GM18861 (cell line): Measurements from ENCODE around the gene SNAPC4.

Source experiments
- ATAC-seq: cut with Tn5 transposase; IDR thresholded peaks from one replicate; pipeline ENCODE4 v1.9.1; 2021; ENCODE audit not compliant: unreplicated experiment

SNAPC4 gene

DNA sequence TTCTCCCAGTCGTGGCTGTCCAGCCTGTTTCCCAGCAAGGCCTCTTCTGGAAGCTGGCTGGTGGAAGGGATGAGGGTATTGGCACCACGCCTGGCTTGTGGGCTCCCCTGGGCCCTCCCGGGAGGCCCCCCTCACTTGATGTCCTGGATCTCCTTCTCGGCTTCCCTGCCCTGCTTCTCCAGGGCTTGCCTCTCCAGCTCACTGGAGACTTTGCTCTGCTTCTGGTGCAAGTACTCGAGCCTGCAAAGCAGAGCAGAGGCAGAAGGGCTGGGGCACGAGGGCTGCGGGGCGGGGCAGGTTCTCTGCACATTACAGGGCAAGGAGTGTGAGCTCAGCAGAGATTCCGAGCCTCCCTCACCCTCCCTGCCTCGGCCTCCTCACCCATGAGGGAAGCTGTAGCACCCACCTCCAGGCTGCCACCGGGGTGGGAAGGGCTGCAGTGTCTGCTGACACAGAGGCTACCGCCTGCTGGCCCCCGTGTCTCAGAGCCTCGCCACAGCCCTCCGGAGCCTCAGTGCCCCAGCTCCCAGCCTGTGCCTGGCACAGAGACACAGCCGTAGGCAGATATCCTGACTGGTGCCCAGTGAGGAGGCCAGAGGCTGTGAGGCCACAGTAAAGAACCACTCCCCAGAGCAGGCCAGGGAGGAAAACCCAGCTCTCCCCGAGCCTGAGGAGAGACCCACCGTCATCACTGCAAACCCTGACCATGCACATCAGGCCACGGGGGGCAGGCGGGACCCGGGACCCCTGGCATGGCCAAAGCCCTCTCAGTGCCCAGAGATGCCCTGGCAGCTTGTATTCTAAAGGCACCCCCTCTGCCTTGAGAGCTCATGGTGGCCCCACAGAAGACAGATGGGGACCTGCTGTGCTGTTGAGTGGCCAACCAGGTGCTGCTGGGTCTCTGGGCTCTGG lies 7.2 kb downstream of the SNAPC4 start:
- no peak for ATAC-seq

- ATAC-seq = no peak
These were observed 8.0 kb downstream of the SNAPC4 start for GRCh38 chr9:136391737-136392537.

DNA sequence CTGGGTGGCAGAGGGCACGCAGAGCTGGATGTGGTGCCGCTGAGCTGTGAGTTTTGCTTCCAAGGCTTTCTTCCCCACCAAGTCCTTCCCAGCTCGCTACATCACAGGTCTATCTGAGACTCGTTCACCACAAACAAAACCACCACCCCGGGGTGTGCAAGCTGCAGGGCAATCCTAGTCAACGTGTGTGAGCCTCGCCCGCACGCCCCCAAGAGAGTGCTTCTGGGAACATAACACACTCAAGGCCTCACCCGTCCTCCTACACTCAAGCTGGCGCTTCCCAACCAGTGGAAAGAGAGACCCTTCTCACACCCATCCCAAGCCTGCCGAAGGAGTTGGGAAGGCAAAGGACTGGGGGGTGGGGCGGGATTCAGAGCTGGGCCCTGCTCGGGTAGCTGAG lies 10.6 kb downstream of the SNAPC4 start:
- no peak for ATAC-seq

DNA sequence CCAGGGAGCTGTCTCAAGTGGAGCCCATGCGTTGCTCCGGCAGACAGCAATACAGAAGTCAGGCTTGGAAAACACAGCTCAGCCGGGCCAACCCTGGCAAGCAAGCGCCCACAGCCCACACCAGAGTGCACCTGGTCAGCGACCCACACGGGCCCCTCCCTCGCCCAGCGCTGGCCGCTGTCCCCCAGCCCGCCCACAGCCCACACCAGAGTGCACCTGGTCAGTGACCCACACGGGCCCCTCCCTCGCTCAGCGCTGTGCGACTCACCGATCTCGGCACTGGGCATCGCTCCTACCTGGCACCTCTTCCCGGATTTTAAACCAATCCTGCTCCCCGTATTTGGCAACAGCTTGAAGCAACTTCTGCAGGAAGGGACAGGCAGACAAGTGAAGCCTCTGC lies 12.8 kb downstream of the SNAPC4 start:
- no peak for ATAC-seq

DNA sequence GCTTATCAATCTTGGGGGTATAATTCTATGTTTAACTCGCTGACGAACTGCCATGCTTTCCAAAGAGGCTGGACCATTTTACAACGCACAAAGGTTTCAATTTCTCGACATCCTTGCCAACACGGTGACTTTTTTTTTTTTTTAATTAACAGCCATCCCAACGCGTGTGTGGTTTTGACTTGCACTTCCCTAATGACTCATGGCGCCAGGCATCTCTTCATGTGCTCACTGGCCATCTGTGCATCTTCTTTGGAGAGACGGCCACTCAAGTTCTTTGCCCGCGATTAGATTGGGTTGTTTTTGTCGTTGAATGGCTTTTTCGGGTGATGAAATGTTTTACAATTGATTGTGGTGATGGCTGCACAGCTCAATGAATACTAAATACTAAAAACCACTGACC lies 14.0 kb downstream of the SNAPC4 start:
- no peak for ATAC-seq

DNA sequence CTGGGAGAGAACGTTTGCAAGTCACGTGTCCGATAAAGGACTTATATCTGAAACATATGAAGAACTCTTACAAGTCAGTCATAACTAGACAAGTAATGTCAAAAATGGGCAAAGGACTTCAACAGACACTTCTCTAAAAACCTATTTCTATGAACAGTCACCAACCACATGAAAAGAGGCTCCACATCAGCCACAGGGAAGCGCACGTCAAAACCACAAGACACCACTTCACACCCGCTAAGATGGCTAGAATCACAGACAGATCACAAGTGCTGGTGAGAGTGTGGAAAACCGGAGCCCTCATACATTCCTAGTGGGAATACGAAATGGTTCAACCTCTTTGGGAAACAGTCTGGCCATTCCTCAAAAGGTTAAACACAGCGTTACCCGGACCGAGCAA lies 15.0 kb downstream of the SNAPC4 start:
- no peak for ATAC-seq

DNA sequence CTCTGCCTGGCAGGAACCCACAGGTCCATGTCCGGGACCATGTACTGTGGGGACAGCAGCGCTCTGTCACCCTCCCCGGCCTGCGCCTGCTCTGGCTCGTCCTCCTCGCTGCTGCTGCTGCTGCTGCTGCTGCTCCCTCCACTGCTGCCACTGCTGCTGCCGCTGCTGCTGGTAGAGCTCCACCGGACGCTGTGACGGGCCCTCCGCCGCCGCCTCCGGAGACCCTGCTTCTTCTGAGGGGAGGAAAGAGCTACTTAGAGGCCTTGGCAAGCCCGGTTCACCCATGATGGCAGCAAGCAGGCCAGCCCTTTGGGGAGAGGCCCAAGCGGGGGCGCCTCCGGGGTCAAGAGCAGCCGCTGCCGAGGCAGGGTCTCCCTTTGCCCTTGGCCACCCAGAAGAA lies 16.5 kb downstream of the SNAPC4 start:
- no peak for ATAC-seq

GRCh38 chr9:136381966-136382513 lies 17.9 kb downstream of the SNAPC4 start:
- no peak for ATAC-seq

- no peak for ATAC-seq
These were observed 18.7 kb downstream of the SNAPC4 start for GRCh38 chr9:136381311-136381710.

- no peak for ATAC-seq
These were observed 19.6 kb downstream of the SNAPC4 start for GRCh38 chr9:136380381-136380780.

- no peak for ATAC-seq
These were observed 20.1 kb downstream of the SNAPC4 start for GRCh38 chr9:136379891-136380290.

GRCh38 chr9:136379401-136379800 lies 20.6 kb downstream of the SNAPC4 start:
- no peak for ATAC-seq

DNA sequence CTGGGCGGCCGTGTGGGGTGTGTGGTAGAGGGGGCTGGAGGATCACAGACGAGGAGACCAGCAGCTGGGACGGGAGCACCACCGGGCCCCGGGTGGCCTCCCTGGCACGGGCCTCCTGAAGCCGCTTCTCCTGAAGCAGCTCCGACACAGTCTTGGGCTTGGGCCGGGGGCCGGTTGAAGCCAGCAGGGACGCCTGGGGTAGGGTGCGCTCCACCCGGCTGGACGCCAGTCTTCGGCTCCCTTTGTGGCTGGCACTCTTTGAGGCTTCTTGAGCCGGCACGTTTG lies 21.0 kb downstream of the SNAPC4 start:
- ATAC-seq = no peak

DNA sequence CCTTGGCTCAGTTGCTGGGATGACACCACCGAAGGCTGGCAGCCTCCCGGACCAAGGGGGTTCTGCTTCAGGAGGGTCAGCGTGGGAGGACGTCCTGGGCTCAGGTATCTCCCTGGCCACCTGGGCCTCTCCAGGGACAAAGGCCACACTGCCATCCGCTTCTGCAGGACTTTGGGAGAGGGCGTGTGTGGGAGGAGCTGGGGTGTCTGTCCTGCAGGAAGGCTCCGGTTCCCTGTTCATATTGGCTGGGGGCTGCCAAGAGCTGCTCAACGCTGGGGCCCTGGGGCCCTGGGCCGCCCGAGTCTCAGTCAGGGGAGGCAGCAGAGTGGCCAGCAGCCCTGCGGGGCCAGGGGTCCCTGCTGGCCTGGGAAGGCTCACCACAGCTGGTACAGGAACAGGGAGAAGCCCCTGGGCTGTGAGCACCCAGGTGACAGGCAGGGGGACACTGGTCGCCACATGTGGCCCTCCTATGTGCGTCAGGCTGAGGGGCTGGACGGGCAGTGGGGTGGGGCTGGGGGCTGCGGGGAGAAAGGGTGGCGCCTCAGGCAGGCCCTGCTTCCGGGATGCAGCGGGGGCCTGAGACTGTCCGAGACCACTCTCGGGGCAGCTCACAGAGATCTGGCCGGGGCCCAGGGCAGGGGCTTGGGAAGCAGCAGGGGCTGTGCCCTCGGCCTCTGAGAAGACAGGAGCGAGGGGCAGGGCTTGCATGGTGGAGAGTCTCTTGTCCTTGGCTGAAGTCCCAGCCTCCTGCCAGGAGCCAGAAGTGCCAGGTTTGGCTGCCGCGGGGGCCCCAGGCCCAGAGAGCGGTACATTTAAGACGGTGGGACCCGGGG lies 21.6 kb downstream of the SNAPC4 start:
- ATAC-seq = no peak

- no peak for ATAC-seq
These were observed 22.4 kb downstream of the SNAPC4 start for GRCh38 chr9:136377341-136378169.

DNA sequence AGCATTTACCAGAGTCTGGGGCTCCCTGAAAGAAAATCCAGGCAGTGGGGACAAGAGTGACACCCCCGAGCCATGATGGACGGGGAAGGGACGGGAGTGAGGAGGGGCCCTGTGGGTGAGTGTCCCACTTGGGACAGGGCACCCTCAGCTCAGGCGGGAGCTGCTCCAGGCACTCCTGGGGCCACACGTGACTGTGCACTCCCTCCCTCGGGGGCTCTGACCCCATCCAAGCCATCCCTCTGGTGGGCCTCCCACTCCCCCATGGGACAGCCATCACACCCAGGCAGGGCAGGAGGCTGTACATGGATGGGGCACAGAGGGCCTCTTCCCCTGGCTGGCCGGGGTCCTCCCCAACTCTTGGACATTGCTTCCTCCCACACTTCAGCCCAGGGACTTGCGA lies 23.5 kb downstream of the SNAPC4 start:
- ATAC-seq = no peak

DNA sequence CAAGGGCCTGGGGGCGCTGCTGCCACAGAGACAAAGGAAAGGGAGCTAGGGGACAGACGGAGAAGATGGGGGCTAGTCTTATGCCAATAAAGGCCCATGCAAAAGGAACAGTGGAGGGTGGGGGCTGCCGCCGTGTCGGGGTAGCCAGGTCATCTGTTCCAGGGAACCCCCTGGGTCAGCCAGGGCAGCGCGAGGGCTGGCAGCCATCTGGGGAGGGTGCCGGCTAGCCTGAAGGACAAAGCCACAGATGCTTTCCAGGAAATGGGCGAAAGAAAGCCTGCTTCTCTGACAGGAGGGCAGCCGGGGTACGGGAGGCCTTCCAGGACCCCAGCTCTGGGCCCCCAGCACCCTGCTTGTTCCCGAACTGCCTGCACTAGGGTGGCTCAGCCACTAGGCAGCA lies 24.9 kb downstream of the SNAPC4 start:
- no peak for ATAC-seq

GRCh38 chr9:136374183-136374575 lies 25.8 kb downstream of the SNAPC4 start:
- no peak for ATAC-seq

DNA sequence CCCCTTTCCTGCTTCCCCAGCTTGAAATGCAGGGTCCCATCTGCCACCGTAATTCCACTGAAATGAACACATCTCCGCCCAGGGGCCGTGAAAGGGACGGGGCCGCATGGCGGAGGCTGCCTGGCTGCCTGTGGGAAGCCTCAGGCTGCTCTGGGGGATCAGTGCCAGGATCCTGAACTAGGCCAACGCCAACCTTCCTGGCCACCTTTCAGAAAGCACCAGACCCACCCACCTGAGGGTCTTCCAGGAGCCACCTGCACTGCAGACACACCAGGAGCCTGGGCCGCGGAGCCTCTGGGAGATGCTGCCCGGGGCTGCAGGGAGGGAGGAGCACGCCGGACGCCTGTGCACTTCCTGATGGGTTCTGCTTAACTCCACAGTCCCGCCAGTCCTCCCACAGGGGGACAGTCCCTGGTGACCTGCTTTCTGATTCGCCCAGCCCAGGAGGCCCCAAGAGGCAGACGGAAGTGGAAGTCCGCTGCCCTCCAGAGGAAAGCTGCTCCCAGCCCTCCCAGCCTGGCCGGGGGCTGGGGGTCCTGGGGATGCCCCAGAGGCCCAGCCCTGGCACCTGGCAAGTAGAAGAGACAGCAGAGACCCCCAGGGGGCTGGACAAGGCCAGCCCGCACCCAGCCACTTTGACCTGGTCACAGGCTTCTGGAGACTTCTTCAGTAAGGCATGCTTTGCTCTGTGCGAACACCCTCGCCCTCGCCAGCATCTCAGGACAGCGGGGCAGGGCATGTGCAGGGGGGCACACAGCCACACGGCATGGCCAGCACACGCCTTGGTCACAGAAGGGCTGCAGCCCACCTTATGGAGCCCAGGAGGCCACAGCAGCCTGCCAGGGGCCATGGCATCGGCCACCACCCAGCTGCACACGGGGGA lies 26.4 kb downstream of the SNAPC4 start, which contains the start of gene CARD9:
Gene CARD9 (minus strand): TSS at position 370 of the 883 bp plus-strand sequence. CDS start 1,591 bp downstream, outside the sequence.
- ATAC-seq = no peak
